HepG2 (cell line): ENCODE results near the gene ARPC1B. TPM values are rescaled to one million over a fixed set of nuclear protein-coding genes. Genes with fewer than 3 reads are reported as not detected.

Experiments used
- ATAC-seq: fragments of 200-7000 bp; cut with Tn5 transposase; 3 replicates; pipeline ENCODE4 v1.9.1; 2020; ENCODE audit warnings: mild to moderate bottlenecking, moderate library complexity
- BruUV-seq: library from RNA; stranded (reverse); fragments of 400-500 nt; replicated peaks from 2 replicates; lab custom pipeline; 2021; lab: Mats Ljungman, UMichigan
- CTCF ChIA-PET: fragments of 300-600 bp; formaldehyde crosslinking; extraction: SDS; loops from one replicate; lab custom pipeline; 2021; ENCODE audit warnings: low total read pairs, inconsistent platforms, low intra/inter-chr PET ratio; lab: Yijun Ruan, JAX
- POLR2A ChIA-PET: fragments of 350-600 bp; sonication (Branson Sonifier 250); formaldehyde crosslinking; loops from one replicate; lab custom pipeline; 2020; ENCODE audit warnings: antibody characterized with exemption, inconsistent platforms; lab: Yijun Ruan, JAX
- DNase-seq: peaks from one replicate; pipeline ENCODE4 v3.0.0-alpha.2; 2015; ENCODE audit warnings: low spot score
- FAIRE-seq: peaks from 3 replicates; lab custom pipeline; 2011; peaks lifted over from hg19 to GRCh38; lab: Jason Lieb, UNC
- H2AFZ ChIP-seq: one replicate; pipeline ENCODE4 v1.6.1; 2011; ENCODE audit warnings: low read length, inconsistent platforms
- H3K27ac ChIP-seq: fragments of 300-600 bp; 3 replicates; pipeline ENCODE4 v1.8.0; 2011; ENCODE audit warnings: mixed run types, mild to moderate bottlenecking, mixed read lengths, low read length, inconsistent platforms; ENCODE audit not compliant: insufficient read depth; ENCODE audit errors: extremely low read length
- H3K27me3 ChIP-seq, 2 experiments: fragments of 200-600 bp in 1 of 2; 2 replicates in 1 of 2; 3 replicates in 1 of 2; pipeline versions ENCODE4 v1.6.0 to v1.8.0; 2011; ENCODE audit warnings: low read length in 2 of 2, mild to moderate bottlenecking in 2 of 2, moderate library complexity in 2 of 2, inconsistent platforms in 1 of 2; ENCODE audit not compliant: insufficient read depth in 2 of 2, control insufficient read depth in 1 of 2
- H3K36me3 ChIP-seq, 2 experiments: fragments of 200-600 bp in 1 of 2; replicated peaks in 1 of 2; 2 replicates in 1 of 2; 3 replicates in 1 of 2; pipeline versions ENCODE4 v1.5.1 to v1.8.0; 2011; ENCODE audit warnings: low read length in 2 of 2, inconsistent platforms in 1 of 2; ENCODE audit not compliant: insufficient read depth in 2 of 2, control insufficient read depth in 1 of 2
- H3K4me1 ChIP-seq: 2 replicates; pipeline ENCODE4 v1.5.1; 2012; ENCODE audit warnings: low read length, inconsistent platforms; ENCODE audit not compliant: insufficient read depth
- H3K4me2 ChIP-seq: 2 replicates; pipeline ENCODE4 v1.6.0; 2011; ENCODE audit warnings: low read depth, low read length, inconsistent platforms
- H3K4me3 ChIP-seq, 3 experiments: fragments of 200-600 bp in 1 of 3; sonication (generic), shearing (Covaris generic) in 1 of 3; replicated peaks in 1 of 3; 2 replicates each; pipeline ENCODE4 v1.5.1; 2011 to 2016; ENCODE audit warnings: low read length in 3 of 3, inconsistent platforms in 2 of 3, low read depth in 2 of 3, mild to moderate bottlenecking in 2 of 3, control low read depth in 1 of 3, mixed read lengths in 1 of 3; ENCODE audit not compliant: insufficient read depth in 1 of 3
- H3K79me2 ChIP-seq: one replicate; pipeline ENCODE4 v1.6.1; 2011; ENCODE audit warnings: low read length, inconsistent platforms; ENCODE audit not compliant: insufficient read depth
- H3K9ac ChIP-seq: 2 replicates; pipeline ENCODE4 v1.6.0; 2011; ENCODE audit warnings: mild to moderate bottlenecking, low read depth, low read length, inconsistent platforms; ENCODE audit not compliant: insufficient read depth
- H3K9me3 ChIP-seq: 2 replicates; pipeline ENCODE4 v1.5.1; 2012; ENCODE audit warnings: mild to moderate bottlenecking, low read length
- H4K20me1 ChIP-seq: 2 replicates; pipeline ENCODE4 v1.6.0; 2011; ENCODE audit warnings: inconsistent platforms, mild to moderate bottlenecking, low read length, moderate library complexity; ENCODE audit not compliant: insufficient read depth
- AGO2 ChIP-seq: fragments of 200-400 bp; formaldehyde crosslinking; optimal IDR thresholded peaks from 2 replicates; pipeline ENCODE3; 2017; ENCODE audit warnings: mild to moderate bottlenecking, low read depth, low read length, moderate library complexity
- ASH2L ChIP-seq: fragments of 300-600, 200-600 bp; sonication (generic); IDR thresholded peaks from 2 replicates; pipeline ENCODE4 v1.7.0; 2017; ENCODE audit warnings: low read depth, mild to moderate bottlenecking, moderate library complexity, mixed read lengths, low read length; ENCODE audit not compliant: insufficient read length
- ATRX ChIP-seq: sonication (generic); formaldehyde crosslinking; IDR thresholded peaks from 2 replicates; pipeline ENCODE4 v1.4.0; 2020; ENCODE audit warnings: missing genetic modification reagents, borderline replicate concordance
- BCL6 ChIP-seq: IDR thresholded peaks from 2 replicates; pipeline ENCODE4 v1.6.1; 2016; ENCODE audit warnings: missing genetic modification reagents, missing compliant biosample characterization
- FOXK1 ChIP-seq: sonication (generic); formaldehyde crosslinking; IDR thresholded peaks from 2 replicates; pipeline ENCODE4 v1.4.0; 2020; ENCODE audit warnings: low read depth, missing genetic modification reagents, borderline replicate concordance
- HMGA1 ChIP-seq: sonication (generic); formaldehyde crosslinking; conservative IDR thresholded peaks from 2 replicates; pipeline ENCODE4 v1.4.0; 2020; ENCODE audit warnings: missing genetic modification reagents
- MED13 ChIP-seq: sonication (generic); formaldehyde crosslinking; IDR thresholded peaks from 2 replicates; pipeline ENCODE4 v1.5.0; 2020; ENCODE audit warnings: missing genetic modification reagents
- MEIS1 ChIP-seq: sonication (generic); formaldehyde crosslinking; IDR thresholded peaks from 2 replicates; pipeline ENCODE4 v1.9.0; 2021; ENCODE audit warnings: mild to moderate bottlenecking, missing genetic modification reagents, moderate library complexity, borderline replicate concordance
- MLLT10 ChIP-seq: sonication (generic); formaldehyde crosslinking; IDR thresholded peaks from 2 replicates; pipeline ENCODE4 v1.4.0; 2020; ENCODE audit warnings: missing genetic modification reagents
- SIX1 ChIP-seq: sonication (generic); formaldehyde crosslinking; IDR thresholded peaks from 2 replicates; pipeline ENCODE4 v1.4.0; 2020; ENCODE audit warnings: missing genetic modification reagents, borderline replicate concordance
- XBP1 ChIP-seq: sonication (generic); formaldehyde crosslinking; IDR thresholded peaks from 2 replicates; pipeline ENCODE4 v1.5.0; 2020; ENCODE audit warnings: missing genetic modification reagents
- YY1 ChIP-seq: IDR thresholded peaks from 2 replicates; pipeline ENCODE4 v1.6.1; 2011; ENCODE audit warnings: low read length, low read depth, moderate library complexity, mild to moderate bottlenecking; ENCODE audit not compliant: insufficient read depth, insufficient replicate concordance
- ZMYM3 ChIP-seq: sonication (generic); formaldehyde crosslinking; IDR thresholded peaks from 2 replicates; pipeline ENCODE4 v1.5.1; 2020; ENCODE audit warnings: mild to moderate bottlenecking, missing genetic modification reagents
- ZNF12 ChIP-seq: sonication (generic); formaldehyde crosslinking; IDR thresholded peaks from 2 replicates; pipeline ENCODE4 v1.5.0; 2020; ENCODE audit warnings: missing genetic modification reagents
- ZNF547 ChIP-seq: sonication (generic); formaldehyde crosslinking; IDR thresholded peaks from 2 replicates; pipeline ENCODE4 v1.5.1; 2020; ENCODE audit warnings: mild to moderate bottlenecking, missing genetic modification reagents
- ZNF777 ChIP-seq: sonication (generic); formaldehyde crosslinking; IDR thresholded peaks from 2 replicates; pipeline ENCODE4 v1.4.0; 2020; ENCODE audit warnings: missing genetic modification reagents
- ZSCAN25 ChIP-seq: sonication (generic); formaldehyde crosslinking; IDR thresholded peaks from 2 replicates; pipeline ENCODE4 v1.8.0; 2022; ENCODE audit warnings: mild to moderate bottlenecking, missing genetic modification reagents
- WGBS: methylation state at CpG from one replicate; pipeline ENCODE4 v1.1.6; 2017; ENCODE audit warnings: low lambda C conversion rate; 5-methylcytosine and 5-hydroxymethylcytosine counted together
- in situ Hi-C: cut with HindIII; loops from 2 replicates; pipeline ENCODE4 v1.10.0; 2017; ENCODE audit warnings: low pct_unique_long_range_greater_than_20kb; ENCODE audit not compliant: extremely low pct_ligation_motif_present
- intact Hi-C: fragments of 100-400 bp; cut with micrococcal nuclease; formaldehyde crosslinking; loops from one replicate; pipeline ENCODE4 v1.10.0; 2022; ENCODE audit not compliant: unreplicated experiment
- polyA plus RNA-seq, 8 experiments: library from polyadenylated mRNA; depleted of rRNA in 3 of 8; stranded (reverse) in 7 of 8; unstranded in 1 of 8; fragments of >200 nt; fragmentation: Illumina TruSeq in 4 of 8; extraction: Trizol in 4 of 8; gene quantifications; 2 replicates each; pipeline versions ENCODE4 v1.2.1 to v1.2.3, GENCODE V29; 2011 to 2016; ENCODE audit warnings: low read depth in 4 of 8, missing spikeins in 1 of 8, mixed read lengths in 1 of 8; ENCODE audit not compliant: insufficient read depth in 1 of 8
- total RNA-seq, 5 experiments: library from RNA; depleted of rRNA; stranded (reverse); fragments of >200 nt; fragmentation: Illumina TruSeq; extraction: Trizol; gene quantifications; 2 replicates each; pipeline ENCODE4 v1.2.3, GENCODE V29; 2016; ENCODE audit warnings: low read depth in 1 of 5
- TF ChIP-seq, protein P1 (sequence below): sonication (generic); formaldehyde crosslinking; IDR thresholded peaks from 2 replicates; pipeline ENCODE4 v1.4.0; 2020; ENCODE audit warnings: missing genetic modification reagents
- TF ChIP-seq, protein P2 (sequence below): sonication (generic); formaldehyde crosslinking; IDR thresholded peaks from 2 replicates; pipeline ENCODE4 v1.4.0; 2020; ENCODE audit warnings: missing genetic modification reagents
- TF ChIP-seq, protein P3 (sequence below): sonication (generic); formaldehyde crosslinking; IDR thresholded peaks from 2 replicates; pipeline ENCODE4 v1.5.1; 2020; ENCODE audit warnings: missing genetic modification reagents, mild to moderate bottlenecking, borderline replicate concordance

ARPC1B gene
- total and polyA plus RNA-seq, 2 of the 13 experiments (the other 11 are each of a cell fraction or from before 2014, with no cell fraction given) = 72.9 to 89.1 TPM

DNA sequence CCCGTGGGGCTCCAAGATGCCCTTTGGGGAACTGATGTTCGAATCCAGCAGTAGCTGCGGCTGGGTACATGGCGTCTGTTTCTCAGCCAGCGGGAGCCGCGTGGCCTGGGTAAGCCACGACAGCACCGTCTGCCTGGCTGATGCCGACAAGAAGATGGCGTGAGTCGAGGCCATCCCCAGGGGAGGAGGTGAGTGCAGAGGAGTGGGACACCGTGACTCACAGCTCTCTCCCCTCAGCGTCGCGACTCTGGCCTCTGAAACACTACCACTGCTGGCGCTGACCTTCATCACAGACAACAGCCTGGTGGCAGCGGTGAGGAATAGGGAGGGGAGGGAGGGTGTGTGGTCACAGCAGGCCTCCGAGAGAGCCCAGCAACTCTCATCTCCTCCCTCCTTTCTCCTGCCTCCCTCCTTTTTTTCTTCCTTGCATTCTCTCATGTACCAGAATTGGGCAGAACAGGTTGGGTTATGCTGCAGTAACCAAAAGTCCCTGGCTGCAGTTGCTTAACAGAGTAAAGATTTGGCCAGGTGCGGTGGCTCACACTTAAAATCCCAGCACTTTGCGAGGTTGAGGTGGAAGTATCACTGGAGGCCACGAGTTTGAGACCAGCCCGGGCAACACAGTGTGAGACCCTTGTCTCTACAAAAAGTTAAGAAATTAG, 16.5 kb downstream of the ARPC1B start:
- CTCF ChIA-PET = no interaction called here
- no peak for FAIRE-seq
- TF ChIP-seq ZNF12 (CRISPR knock-in tag) (peak; percentile 46; the same call in 1 of the 2 replicates), ATRX (CRISPR knock-in tag) (no peak), ZNF777 (CRISPR knock-in tag) (no peak), MEIS1 (CRISPR knock-in tag) (no peak), AGO2 (peak; percentile 83), YY1 (no peak), HMGA1 (no peak), ASH2L (no peak), FOXK1 (CRISPR knock-in tag) (no peak), SIX1 (CRISPR knock-in tag) (no peak), XBP1 (CRISPR knock-in tag) (no peak), ZNF547 (CRISPR knock-in tag) (no peak), ZMYM3 (CRISPR knock-in tag) (no peak), BCL6 (CRISPR knock-in tag) (no peak), MED13 (CRISPR knock-in tag) (no peak), ZSCAN25 (CRISPR knock-in tag) (no peak), MLLT10 (CRISPR knock-in tag) (no peak)
- TF ChIP-seq, protein P1, sequence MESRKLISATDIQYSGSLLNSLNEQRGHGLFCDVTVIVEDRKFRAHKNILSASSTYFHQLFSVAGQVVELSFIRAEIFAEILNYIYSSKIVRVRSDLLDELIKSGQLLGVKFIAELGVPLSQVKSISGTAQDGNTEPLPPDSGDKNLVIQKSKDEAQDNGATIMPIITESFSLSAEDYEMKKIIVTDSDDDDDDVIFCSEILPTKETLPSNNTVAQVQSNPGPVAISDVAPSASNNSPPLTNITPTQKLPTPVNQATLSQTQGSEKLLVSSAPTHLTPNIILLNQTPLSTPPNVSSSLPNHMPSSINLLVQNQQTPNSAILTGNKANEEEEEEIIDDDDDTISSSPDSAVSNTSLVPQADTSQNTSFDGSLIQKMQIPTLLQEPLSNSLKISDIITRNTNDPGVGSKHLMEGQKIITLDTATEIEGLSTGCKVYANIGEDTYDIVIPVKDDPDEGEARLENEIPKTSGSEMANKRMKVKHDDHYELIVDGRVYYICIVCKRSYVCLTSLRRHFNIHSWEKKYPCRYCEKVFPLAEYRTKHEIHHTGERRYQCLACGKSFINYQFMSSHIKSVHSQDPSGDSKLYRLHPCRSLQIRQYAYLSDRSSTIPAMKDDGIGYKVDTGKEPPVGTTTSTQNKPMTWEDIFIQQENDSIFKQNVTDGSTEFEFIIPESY (CRISPR knock-in tag) = peak; percentile 81
- TF ChIP-seq, protein P2, sequence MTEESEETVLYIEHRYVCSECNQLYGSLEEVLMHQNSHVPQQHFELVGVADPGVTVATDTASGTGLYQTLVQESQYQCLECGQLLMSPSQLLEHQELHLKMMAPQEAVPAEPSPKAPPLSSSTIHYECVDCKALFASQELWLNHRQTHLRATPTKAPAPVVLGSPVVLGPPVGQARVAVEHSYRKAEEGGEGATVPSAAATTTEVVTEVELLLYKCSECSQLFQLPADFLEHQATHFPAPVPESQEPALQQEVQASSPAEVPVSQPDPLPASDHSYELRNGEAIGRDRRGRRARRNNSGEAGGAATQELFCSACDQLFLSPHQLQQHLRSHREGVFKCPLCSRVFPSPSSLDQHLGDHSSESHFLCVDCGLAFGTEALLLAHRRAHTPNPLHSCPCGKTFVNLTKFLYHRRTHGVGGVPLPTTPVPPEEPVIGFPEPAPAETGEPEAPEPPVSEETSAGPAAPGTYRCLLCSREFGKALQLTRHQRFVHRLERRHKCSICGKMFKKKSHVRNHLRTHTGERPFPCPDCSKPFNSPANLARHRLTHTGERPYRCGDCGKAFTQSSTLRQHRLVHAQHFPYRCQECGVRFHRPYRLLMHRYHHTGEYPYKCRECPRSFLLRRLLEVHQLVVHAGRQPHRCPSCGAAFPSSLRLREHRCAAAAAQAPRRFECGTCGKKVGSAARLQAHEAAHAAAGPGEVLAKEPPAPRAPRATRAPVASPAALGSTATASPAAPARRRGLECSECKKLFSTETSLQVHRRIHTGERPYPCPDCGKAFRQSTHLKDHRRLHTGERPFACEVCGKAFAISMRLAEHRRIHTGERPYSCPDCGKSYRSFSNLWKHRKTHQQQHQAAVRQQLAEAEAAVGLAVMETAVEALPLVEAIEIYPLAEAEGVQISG (CRISPR knock-in tag) = no peak
- TF ChIP-seq, protein P3, sequence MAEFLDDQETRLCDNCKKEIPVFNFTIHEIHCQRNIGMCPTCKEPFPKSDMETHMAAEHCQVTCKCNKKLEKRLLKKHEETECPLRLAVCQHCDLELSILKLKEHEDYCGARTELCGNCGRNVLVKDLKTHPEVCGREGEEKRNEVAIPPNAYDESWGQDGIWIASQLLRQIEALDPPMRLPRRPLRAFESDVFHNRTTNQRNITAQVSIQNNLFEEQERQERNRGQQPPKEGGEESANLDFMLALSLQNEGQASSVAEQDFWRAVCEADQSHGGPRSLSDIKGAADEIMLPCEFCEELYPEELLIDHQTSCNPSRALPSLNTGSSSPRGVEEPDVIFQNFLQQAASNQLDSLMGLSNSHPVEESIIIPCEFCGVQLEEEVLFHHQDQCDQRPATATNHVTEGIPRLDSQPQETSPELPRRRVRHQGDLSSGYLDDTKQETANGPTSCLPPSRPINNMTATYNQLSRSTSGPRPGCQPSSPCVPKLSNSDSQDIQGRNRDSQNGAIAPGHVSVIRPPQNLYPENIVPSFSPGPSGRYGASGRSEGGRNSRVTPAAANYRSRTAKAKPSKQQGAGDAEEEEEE (CRISPR knock-in tag) = no peak

More for the DNA sequence above, 16.5 kb downstream of the ARPC1B start:
- intact Hi-C loops (no loop called here), in situ Hi-C loops (no loop called here)
- Histone ChIP-seq H4K20me1 (no peaks in the 10 kb centered on the region), H3K27me3 (no peaks in the 10 kb centered on the region), H3K4me1 (no peaks in the 10 kb centered on the region), H3K27ac (no peak overlapping the region), H3K9me3 (no peaks in the 10 kb centered on the region), H3K4me3 (no peak overlapping the region), H3K4me2 (no peak overlapping the region), H2AFZ (no peak overlapping the region), H3K9ac (no peak overlapping the region), H3K36me3 (peaks cover 21 to 66% of the 10 kb centered on the region in 2 experiments), H3K79me2 (no peaks in the 10 kb centered on the region)
- 97% methylated on average over 18 of the region's 23 CpGs for WGBS
- no TSS peak for BruUV-seq
- ATAC-seq (no peak), DNase-seq (no peak)
- POLR2A ChIA-PET = no interaction called here
